HG03064 (cell line): ENCODE measurements around the gene HBE1.
"Not testable (repeated sequence)": the region's sequence is repeated elsewhere in the genome, so short reads cannot be mapped to it uniquely, and the experiment has no call there.

Source experiments
- ATAC-seq: cut with Tn5 transposase; IDR thresholded peaks from one replicate; pipeline ENCODE4 v1.9.1; 2021; ENCODE audit warnings: low read depth; ENCODE audit not compliant: unreplicated experiment

HBE1 gene

DNA sequence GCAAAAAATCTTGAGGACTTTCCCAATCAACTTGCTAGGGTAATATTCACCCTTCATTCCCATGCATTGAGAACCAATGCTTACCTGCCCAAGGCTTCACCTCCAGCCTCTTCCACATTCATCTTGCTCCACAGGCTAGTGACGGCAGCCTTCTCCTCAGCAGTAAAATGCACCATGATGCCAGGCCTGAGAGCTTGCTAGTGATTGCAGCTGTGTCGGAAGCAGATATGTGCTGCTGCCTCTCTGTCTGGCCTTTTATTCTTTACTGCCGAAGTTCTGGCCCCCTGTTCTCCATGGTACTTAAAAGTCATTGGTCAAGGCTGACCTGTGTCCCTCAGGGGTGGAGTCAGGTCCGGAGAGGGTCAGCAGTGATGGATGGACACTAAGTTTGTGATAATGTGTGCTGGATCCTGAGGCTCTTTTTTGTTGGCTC is at the start of gene HBE1:
Gene HBE1, minus strand, starts transcription at position 231 of the 433 bp plus-strand sequence. Its CDS starts 55 bp downstream, at position 176.
- no peak for ATAC-seq

DNA sequence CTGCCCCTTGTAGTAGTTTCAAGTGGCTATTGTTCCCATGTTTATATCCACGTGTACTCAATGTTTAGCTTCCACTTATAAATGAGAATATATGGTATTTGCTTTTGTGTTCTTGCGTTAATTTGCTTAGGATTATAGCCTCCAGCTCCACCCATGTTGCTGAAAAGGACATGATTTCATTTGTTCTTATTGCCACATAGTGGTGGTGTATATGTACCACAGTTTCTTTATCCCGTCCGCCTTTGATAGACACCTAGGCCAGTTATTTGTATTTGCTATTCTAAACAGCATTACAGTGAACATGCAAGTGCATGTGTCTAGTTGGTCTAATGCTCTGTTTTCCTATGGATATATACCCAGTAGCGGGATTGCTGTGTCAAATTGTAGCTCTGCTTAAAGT is 47.5 kb upstream of the HBE1 start:
- ATAC-seq: no peak

DNA sequence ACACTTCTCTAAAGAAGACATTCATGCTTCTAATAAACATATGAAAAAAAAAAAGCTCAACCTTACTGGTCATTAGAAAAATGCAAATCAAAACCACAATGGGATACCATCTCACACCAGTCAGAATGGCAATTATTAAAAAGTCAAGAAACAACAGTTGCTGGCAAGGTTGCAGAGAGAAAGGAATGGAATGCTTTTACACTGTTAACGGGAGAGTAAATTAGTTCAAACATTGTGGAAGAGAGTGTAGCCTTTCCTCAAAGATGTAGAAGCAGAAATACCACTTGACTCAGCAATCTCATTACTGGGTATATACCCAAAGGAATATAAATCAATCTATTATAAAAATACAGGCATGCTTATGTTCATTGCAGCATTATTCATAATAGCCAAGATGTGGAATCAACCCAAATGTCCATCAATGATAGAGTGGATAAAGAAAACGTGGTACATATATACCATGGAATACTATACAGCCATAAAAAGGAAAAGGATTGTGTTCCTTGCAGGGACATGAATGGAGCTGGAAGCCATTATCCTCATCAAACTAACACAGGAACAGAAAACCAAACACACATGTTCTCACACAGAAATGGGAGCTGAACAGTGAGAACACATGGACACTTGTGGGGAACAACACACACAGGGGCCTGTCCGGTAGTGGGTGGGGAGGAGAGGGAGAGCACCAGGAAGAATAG is 43.7 kb upstream of the HBE1 start:
- not testable (repeated sequence) for ATAC-seq

DNA sequence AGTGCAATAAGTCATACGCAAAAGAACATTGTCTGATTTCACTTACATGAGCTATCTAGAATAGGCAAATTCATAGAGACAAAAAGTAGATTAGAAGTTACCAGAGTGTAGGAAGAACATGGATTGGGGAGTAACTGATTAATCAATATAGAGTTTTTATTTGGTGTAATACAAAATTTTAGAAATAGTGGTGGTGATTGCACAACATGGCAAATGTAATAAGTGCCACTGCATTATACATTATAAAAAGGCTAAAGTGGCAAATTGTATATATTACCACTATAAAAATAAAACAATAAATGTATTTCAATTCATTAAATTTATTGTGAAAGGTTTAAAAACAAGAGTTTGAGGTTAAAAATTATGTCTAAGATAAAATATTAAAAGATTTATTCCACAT is 40.7 kb upstream of the HBE1 start:
- no peak for ATAC-seq

DNA sequence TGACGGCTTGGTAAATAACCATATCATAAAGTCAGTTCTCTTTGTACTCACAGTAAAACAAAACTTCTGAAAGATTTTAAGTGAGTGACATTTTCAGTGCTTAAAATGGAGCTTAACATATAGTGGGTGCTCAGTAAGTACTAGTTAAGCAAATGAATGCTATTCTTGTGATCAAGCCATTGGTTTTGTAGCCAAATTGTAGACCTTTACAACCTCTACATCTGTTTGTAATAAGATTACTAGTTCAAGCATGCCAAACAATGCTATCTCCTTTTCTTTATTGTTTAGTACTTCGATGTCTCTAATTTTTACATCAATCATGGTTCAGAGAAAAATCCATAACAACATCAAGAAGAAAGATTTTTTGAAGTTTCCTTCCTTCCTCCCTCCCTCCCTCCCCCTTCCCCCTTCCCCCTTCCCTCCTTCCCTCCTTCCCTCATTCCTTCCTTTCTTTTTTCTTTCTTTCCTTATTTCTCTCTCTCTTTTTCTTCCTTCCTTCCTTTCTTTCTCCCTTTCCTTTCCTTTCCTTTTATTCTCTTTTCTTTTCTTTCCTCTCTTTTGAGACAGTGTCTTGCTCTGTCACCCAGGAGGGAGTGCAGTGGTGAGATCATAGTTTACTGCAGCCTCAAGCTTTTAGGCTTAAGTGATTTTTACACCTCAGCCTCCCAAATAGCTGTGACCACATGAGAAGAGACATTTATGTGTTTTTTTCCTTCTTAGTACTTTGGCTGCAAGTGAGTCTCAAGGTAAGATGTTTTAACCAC is 37.7 kb upstream of the HBE1 start:
- ATAC-seq: no peak

DNA sequence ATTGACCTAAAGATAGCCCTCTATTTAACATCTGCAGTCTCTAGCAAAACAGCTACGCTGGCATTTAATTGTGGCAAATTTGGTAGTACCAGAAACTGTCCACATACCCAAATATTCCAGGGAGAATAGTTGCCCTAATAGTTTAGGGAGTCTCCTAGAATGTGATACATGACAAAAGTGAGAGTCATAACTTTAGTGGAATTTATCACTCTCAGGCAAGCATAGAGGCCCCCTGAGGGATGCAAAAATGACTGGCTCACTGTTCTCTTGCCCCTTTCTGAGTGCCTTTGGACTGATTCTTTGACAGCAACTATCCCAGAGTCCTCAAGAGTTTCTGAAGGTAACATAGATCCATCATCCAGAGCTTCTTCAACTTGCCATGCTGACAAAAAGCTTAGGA is 34.3 kb upstream of the HBE1 start:
- ATAC-seq: no peak

DNA sequence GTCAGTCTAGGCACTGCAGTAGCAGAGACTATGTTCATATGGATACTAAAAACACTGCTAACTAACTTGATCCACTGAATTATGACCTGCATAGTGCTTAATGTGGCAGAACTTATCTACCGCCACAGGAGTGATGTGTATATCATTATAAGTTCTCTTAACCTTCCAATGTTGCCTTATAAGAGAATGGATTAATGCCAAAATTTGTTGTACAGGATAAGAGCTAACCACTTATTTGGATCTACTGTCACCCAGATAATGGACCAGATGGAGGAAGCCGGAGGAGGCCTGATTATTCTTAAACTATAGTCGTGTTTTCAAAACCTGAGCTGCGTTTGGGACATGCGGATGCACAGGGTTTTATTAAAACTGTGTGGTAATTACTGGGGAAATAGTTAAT is 33.9 kb upstream of the HBE1 start:
- ATAC-seq: no peak

DNA sequence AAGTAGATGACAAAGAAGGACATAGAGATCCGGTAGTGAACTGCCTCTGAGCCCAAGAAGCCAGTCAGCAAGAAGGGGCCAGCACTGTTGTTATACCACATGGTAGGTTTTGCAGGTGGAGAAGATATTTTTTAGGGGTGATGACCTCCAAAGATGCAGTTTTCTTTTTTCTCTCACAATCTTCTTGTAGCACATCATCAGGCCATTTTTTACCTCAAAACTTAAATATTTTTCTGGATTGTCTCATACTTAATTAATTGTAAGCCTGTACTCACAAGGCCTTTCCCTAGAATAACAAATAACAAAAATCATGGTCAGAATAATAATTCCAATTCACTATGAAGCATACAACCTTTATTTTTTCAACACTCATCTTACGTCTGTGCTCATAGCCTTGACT is 32.1 kb upstream of the HBE1 start, which contains the start of gene OR51B4:
Gene OR51B4, minus strand, starts transcription at position 101 of the 400 bp plus-strand sequence. Its CDS starts 0 bp downstream, at position 101.
- no peak for ATAC-seq

DNA sequence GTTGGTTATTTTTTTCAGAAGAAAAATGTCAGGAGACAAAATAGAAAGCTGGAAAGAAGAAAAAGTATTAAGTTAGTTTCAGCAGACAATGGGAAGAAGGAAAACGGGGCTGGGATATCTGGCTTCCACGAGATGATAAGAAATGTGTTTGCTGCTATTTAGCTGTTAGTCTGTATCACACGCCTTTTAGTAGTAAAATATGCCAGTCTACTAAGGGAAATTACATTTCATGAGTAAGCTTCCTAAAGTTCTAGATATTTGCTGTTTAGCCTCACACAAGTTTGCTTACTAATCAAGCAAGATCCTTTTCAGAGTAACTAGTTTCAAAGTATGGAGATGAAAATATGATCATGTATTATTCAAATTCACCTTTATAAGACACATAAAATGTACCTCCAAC is 30.5 kb upstream of the HBE1 start:
- ATAC-seq: no peak

DNA sequence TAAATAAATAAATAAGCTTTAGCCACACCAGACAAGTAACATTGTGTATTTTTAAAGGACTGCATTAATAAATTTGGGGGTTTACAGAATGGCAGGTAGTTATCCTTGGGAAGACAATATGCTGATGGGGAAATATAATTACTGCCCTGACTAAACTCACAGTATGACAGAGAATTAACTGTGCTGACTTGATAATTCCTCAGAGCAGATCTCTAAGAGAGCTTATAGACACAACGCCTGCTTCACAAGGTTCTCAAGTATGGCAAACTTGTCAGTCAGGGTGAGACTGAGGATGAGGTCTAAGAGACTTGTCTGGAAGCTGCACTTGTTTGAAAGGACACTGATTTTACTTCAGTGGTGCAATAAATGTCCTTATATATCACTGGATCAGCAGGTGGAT is 28.7 kb upstream of the HBE1 start:
- no peak for ATAC-seq

DNA sequence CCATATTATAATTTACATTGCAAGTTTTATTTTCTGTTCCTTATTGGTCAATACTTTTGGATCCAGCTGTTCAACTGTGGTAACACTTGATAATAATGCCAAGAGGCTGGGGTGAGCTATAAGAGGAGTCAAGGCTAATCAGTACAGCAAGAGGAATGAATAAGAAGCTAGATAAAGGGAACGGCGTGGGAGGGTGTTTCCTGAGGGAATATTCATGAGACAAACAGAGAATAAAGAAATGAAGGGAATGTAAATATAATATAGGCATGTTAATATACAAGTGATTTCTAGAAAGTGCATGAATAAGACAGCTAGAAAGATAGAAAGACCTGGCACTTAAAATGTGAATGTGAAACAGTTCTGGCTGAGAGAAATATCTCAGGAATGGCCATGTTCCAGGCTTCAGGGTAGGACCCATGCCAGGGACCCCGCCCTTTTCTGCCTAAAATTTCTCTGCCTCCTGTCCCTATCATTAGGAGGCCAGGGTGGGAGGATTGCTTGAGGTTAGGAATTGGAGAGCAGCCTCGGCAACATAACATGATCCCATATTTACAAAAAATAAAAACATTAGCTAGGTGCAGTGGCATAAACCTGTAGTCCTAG is 28.1 kb upstream of the HBE1 start:
- ATAC-seq: no peak

DNA sequence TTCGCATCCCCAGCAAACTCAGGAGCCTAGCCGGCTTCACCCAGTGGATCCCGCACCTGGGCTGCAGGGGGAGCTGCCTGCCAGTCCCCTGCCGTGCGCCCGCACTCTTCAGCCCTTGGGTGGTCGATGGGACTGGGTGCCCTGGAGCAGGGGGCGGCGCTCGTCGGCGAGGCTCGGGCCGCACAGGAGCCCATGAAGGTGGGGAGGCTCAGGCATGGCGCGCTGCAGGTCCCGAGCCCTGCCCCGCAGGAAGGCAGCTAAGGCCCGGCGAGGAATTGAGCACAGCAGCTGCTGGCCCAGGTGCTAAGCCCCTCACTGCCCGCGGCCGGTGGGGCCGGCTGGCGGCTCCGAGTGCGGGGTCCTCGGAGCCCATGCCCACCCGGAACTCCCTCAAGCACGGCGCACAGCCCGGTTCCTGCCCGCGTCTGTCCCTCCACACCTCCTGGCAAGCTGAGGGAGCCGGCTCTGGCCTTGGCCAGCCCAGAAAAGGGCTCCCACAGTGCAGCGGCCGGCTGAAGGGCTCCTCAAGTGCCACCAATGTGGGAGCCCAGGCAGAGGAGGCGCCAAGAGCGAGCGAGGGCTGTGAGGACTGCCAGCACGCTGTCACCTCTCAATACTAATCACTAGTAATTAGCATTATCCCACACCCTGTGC is 24.7 kb upstream of the HBE1 start:
- ATAC-seq: not testable (repeated sequence)

DNA sequence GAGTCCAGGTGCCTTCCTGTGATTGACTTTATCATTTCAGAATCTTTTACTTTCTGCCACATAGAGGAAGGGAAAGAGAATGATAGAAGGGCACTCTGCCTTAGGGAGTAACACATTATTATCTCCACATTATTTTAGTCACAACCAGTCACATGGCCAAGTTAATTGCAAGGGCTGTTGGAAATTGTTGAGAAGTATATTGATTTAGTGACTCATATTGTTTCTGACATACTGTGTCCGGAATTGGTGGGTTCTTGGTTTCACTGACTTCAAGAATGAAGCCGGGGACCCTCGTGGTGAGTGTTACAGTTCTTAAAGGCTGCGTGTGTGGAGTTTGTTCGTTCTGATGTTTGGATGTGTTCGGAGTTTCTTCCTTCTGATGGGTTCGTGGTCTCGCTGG is 23.3 kb upstream of the HBE1 start:
- ATAC-seq: no peak

DNA sequence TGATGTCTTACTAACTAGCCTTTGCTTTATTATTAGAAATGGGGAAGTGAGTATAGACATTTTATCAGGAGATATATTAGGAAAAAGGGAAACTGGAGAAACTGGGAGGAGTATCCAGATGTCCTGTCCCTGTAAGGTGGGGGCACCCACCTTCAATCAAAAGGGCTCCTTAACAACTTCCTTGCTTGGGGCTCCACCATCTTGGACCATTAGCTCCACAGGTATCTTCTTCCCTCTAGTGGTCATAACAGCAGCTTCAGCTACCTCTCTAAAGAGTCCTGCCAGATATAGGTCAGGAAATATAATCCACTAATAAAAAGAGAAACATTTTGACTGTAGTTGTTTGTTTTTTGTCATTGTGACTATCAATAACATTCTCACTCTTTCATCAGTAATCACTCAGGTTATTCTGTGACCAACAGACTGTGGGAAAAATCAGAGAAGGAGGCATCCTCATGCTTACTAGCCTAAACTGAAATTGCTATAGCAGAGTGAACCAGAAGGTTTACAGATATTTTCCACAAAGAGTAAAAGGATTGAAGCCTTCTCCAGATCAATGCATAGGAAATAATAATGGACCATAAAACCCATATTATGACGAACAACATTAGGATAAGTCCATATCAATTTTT is 21.6 kb upstream of the HBE1 start:
- peak; percentile 97 for ATAC-seq

DNA sequence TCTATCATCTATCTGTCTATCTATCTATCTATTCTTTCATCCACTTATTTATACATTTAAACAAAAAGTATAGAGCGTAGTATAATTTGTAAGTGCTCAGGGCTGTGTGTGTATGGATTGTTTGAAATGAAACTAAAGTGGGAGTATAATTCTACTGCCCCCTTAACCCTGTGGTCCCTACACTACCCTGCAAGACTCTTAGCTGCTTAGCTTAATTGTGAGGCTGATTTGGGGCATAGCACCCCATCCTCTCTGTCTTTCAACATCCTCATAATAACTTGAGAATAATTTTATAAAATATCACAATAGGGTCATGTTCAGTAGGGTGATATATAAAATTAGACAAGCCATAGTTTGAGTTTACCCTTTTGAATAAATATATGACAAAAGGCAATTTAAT is 20.4 kb upstream of the HBE1 start:
- ATAC-seq: no peak

DNA sequence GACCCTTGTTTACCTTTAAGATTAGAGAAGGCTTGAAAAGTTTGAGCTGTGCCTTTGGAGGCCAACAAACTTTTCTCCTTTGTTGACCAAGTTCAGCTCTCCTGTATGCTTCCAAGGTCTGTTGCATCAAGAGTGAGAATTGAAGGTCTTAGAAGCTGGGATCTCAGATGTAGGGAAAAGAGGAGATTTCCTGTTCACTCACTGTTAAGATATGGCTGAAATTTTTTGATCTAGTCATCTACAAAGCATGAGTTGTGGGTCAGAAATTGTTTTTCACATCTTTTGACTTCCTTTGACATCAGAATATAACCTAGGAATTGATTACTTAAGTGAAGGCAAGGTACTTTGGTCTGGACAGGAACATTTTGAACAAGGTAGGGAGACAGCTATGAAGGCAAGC is 20.0 kb upstream of the HBE1 start:
- no peak for ATAC-seq

DNA sequence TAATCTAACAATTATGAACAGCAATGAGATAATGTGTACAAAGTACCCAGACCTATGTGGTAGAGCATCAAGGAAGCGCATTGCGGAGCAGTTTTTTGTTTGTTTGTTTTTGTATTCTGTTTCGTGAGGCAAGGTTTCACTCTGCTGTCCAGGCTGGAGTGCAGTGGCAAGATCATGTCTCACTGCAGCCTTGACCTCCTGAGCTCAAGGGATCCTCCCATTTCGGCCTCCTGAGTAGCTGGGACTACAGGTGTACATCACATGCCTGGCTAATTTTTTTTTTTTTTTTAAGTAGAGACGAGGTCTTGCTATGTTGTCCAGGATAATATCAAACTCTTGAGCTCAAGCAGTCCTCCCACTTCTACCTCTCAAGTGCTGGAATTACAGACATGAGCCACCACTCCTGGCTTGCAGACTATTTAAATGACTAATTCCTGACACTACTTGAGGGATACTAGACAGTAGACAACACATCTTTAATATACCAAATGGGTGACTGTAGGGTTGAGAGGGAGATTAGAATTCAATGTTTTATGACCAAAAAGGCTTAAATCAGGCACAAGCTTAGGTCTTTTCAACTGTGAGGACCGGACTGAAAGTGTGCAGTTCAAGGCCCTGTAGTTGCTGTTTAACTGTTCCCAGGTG is 19.3 kb upstream of the HBE1 start:
- ATAC-seq: no peak

DNA sequence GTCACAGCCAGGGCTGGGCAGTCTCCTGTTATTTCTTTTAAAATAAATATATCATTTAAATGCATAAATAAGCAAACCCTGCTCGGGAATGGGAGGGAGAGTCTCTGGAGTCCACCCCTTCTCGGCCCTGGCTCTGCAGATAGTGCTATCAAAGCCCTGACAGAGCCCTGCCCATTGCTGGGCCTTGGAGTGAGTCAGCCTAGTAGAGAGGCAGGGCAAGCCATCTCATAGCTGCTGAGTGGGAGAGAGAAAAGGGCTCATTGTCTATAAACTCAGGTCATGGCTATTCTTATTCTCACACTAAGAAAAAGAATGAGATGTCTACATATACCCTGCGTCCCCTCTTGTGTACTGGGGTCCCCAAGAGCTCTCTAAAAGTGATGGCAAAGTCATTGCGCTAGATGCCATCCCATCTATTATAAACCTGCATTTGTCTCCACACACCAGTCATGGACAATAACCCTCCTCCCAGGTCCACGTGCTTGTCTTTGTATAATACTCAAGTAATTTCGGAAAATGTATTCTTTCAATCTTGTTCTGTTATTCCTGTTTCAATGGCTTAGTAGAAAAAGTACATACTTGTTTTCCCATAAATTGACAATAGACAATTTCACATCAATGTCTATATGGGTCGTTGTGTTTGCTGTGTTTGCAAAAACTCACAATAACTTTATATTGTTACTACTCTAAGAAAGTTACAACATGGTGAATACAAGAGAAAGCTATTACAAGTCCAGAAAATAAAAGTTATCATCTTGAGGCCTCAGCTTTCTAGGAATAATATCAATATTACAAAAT is 18.6 kb upstream of the HBE1 start:
- no peak for ATAC-seq

DNA sequence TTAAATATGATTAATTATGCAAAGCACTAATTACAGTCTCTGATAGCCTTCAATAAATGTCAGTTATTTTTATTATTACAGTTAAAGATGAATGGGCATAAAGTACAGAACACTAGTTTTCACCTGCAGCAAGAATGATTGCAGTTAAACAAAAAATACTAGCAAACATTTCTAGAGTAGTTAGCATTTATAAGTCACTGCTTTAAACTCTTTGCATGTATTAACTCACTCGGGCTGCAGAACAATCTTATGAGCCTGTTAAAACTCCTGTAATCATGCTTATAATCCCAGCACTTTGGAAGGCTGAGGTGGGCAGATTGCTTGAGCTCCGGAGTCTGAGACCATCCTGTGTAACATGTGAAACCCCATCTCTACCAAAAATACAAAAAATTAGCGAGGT is 17.2 kb upstream of the HBE1 start:
- ATAC-seq: no peak
